Esophagus (tissue), 2 donors: ENCODE measurements around the gene CALM3. TPM values are rescaled to one million over a fixed set of nuclear protein-coding genes. Genes with fewer than 3 reads are reported as not detected.
A peak's percentile ranks its signal among the peaks of the same experiment; 100 is the strongest.

Experiments
- H3K27ac ChIP-seq, 2 donors: one replicate each; pipeline ENCODE4 v1.5.1; 2013; ENCODE audit warnings: low read depth in 2 of 2, mild to moderate bottlenecking in 2 of 2, inconsistent platforms in 1 of 2, low read length in 1 of 2, moderate library complexity in 1 of 2
- H3K27me3 ChIP-seq, 2 donors: one replicate each; pipeline ENCODE4 v1.6.1; 2013; ENCODE audit warnings: low read length in 2 of 2, control low read depth in 1 of 2, mild to moderate bottlenecking in 1 of 2; ENCODE audit not compliant: insufficient read depth in 2 of 2, control insufficient read depth in 1 of 2
- H3K36me3 ChIP-seq, 2 donors: one replicate each; pipeline ENCODE4 v1.6.1; 2013; ENCODE audit warnings: low read length in 1 of 2; ENCODE audit not compliant: control insufficient read depth in 2 of 2, insufficient read depth in 2 of 2
- H3K4me1 ChIP-seq, 2 donors: one replicate each; pipeline ENCODE4 v1.6.1; 2013; ENCODE audit warnings: low read length in 1 of 2; ENCODE audit not compliant: control insufficient read depth in 2 of 2, insufficient read depth in 2 of 2
- H3K4me3 ChIP-seq, 2 donors: one replicate each; pipeline ENCODE4 v1.5.1; 2013; ENCODE audit warnings: low read length in 2 of 2, mild to moderate bottlenecking in 2 of 2, low read depth in 1 of 2, moderate library complexity in 1 of 2
- H3K9me3 ChIP-seq, 2 donors: one replicate each; pipeline ENCODE4 v1.6.1; 2013; ENCODE audit warnings: mild to moderate bottlenecking in 2 of 2, low read depth in 1 of 2, low read length in 1 of 2, moderate library complexity in 1 of 2; ENCODE audit not compliant: control insufficient read depth in 2 of 2, insufficient read depth in 1 of 2
- WGBS, 2 donors: extraction: QIAGEN DNeasy Blood & Tissue Kit; methylation state at CpG; one replicate each; pipeline ENCODE4 v1.1.7; 2013; 5-methylcytosine and 5-hydroxymethylcytosine counted together
- polyA plus RNA-seq, 2 donors: library from polyadenylated mRNA; stranded (reverse); fragments of 200-250 nt; gene quantifications; one replicate each; pipeline ENCODE4 v1.2.3, GENCODE V29; 2013
- donor health status: healthy with polysubstance abuse.
- donor health status: Bipolar disorder and iron deficiency.

Gene CALM3
- polyA plus RNA-seq, 2 donors, result 87.0 to 90.8 TPM

DNA sequence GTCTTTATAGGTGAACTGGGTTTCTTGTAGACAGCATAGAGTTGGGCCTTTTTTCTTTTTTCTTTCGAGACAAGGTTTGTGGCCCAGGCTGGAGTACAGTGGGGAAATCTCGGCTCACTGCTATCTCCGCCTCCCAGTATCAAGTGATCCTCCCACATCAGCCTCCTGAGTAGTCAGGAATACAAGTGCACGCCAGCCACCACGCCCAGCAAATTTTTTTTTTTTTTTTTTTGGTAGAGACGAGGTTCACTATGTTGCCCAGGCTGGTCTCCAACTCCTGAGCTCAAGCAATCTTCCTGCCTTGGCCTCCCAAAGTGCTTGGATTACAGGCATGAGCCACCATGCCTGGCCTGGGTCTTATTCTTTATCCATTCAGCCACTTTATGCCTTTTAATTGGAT, 5.1 kb upstream of the CALM3 start:
- 63 to 64% methylated on average over 6 of the region's 6 CpGs for WGBS, 2 donors
- H3K36me3 ChIP-seq, result no peaks in the 10 kb centered on the region
- H3K27me3 ChIP-seq, result no peaks in the 10 kb centered on the region
- H3K4me3 ChIP-seq, result no peak overlapping the region
- H3K4me1 ChIP-seq, result peaks cover 0 to 4% of the 10 kb centered on the region in 2 donors
- H3K9me3 ChIP-seq, result no peaks in the 10 kb centered on the region
- H3K27ac ChIP-seq, result no peak overlapping the region

DNA sequence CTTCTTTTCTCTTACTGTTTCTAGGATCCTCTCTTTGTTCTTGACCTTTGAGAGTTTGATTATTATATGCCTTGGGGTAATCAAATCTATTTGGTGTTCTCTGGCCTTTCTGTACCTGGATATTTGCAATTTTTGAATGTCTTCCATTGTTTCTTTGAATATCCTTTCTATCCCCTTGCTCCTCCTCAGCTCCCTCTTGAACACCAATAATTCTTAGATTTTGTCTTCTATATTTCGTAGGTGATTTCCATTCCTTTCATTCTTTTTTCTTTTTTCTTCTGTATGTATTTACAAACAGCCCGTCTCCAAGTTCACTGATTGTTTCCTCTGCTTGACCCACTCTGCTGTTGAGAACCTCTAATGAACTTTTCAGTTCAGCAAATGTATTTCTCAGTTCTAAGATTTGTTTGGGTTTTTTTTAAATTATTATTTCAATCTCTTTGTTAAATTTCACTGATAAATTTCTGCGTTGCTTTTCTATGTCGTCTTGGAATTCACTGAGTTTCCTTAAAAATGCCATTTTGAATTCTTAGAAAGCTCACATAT, 2.7 kb upstream of the CALM3 start:
- H3K4me3 ChIP-seq, result no peak overlapping the region
- no peaks in the 10 kb centered on the region for H3K27me3 ChIP-seq
- H3K36me3 ChIP-seq, result no peaks in the 10 kb centered on the region
- 96% methylated on average over 4 of the region's 4 CpGs for WGBS, 2 donors
- H3K9me3 ChIP-seq, result no peaks in the 10 kb centered on the region
- no peak overlapping the region for H3K27ac ChIP-seq
- H3K4me1 ChIP-seq, result peaks cover 9 to 14% of the 10 kb centered on the region in 2 donors

DNA sequence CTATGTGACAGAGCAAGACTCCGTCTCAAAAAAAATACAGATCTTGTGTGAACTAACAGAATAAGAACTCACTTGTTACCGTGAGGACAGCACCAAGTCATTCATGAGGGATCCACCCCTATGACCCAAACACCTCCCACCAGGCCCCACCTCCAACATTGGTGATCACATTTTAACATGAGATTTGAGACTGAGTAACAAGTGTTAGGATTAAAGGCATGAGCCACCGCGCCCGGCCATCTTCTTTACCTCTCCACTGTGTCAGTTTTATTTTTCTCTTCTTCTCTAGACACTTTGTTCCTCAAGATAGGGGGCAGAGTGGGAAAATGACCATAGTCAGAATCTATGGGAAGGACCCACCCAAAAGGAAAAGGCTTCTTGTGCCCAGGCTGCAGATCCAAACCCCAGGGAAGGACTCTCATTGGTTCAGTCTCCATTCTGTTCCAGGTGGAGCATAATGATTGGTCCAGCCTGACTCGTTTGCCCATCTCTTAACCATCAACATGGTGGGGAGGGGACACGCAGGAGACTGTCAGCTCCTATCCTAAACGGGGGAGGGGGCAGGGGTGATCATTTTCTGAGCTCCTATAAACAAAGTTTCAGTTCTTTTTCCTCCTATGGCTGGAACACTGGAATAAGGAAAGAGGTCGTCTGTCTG, 1.3 kb upstream of the CALM3 start:
- H3K4me1 ChIP-seq, result peaks cover 14% of the 10 kb centered on the region in 2 donors
- H3K27ac ChIP-seq, result peak overlapping the region; percentile 98 to 99
- no peaks in the 10 kb centered on the region for H3K36me3 ChIP-seq
- H3K9me3 ChIP-seq, result no peaks in the 10 kb centered on the region
- H3K4me3 ChIP-seq, result peak overlapping the region; percentile 87 to 93
- no peaks in the 10 kb centered on the region for H3K27me3 ChIP-seq
- 64 to 72% methylated on average over 9 of the region's 9 CpGs for WGBS, 2 donors

DNA sequence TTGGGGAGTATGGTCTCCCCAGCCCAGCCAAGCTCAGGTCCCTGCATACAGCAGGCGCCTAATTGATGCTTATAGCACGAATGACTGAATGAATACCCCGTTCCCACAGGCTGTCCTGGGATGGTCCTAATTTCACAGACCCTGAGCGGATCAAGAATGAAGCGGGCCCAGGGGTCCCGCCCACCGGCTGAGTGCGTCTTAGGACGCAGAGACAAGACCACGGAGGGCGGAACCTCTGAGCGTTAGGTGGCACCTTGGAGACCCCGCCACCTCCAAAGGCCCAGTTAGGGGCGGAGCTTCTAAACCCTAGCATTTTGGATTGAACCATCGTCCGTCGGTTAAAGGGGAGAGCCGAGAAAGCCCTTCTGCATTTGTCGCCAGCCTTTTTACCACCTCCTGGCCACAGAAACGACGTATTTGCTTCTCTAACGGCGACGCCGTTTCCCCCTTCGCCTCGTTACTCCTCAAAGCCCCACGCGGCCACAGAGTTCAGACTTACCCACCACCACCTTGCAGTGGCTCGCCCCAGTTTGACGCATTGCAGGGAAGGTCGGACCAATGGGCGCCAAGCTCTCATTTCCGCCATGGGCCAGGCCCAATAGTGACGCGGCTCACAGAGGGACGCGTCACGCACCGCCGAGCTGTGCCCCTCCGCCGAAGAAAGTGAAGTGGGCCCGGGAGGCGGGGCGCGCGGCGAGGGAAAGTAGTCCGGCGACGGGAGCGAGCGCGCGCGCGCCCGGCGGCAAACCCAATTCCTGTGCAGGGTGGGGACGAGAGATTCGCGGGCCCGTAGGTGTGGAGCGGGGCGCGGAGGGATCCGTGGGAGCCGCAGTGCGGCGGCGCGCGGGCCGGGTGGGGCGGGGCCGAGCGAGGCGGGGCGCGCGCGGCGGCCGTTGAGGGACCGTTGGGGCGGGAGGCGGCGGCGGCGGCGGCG, 479 bp upstream of the CALM3 start:
- Histone ChIP-seq H3K4me1 (peaks cover 14% of the 10 kb centered on the region in 2 donors), H3K27me3 (no peaks in the 10 kb centered on the region), H3K27ac (peak overlapping the region; percentile 98 to 99), H3K4me3 (peak overlapping the region; percentile 87 to 93), H3K9me3 (no peaks in the 10 kb centered on the region), H3K36me3 (peaks cover 0 to 3% of the 10 kb centered on the region in 2 donors)
- 1% methylated on average over 85 to 93 of the region's 93 CpGs for WGBS, 2 donors

DNA sequence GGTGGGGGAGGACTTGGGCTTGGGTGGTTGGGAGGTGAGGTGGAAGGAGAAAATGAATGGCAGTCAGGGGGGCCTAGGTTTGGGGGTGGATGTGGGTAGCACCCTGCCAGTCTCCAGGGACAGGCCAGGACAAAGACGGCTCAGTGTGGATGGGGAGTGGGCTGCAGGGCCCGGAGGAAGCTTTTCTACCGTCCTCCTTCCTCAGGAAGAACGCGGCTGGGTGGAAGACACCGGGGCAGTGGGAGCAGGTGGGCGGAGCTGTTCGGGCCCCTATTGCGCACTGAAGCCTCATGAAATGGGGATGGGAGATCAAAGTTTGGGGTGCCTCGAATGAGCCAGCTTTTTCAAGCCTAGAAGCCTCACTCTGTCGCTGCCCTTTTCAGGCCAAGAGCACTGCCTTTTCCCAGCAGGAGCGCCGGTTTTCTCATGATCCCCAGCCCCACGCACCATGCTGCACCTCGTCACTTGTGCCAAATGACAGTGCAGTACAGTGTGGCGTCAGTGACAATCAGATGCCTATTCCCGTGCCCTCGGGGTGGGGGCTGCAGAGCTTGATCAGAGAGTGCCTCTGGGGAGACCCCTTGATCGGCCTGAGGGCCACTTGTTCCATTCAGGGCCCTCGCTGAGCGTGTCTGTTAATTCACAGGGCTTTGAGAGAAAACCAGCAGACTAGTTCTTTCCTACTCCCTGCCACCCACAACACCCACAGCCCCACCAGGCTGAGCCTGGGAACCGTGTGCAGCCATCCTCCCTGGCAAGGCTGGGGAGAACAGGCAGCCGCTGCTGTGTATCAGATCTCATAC, 1.5 kb downstream of the CALM3 start:
- Histone ChIP-seq H3K4me1 (peaks cover 14 to 18% of the 10 kb centered on the region in 2 donors), H3K27ac (peak overlapping the region; percentile 57 to 65), H3K27me3 (no peaks in the 10 kb centered on the region), H3K9me3 (no peaks in the 10 kb centered on the region), H3K4me3 (peak overlapping the region; percentile 87 to 93), H3K36me3 (peaks cover 3 to 19% of the 10 kb centered on the region in 2 donors)
- WGBS, 2 donors, result 9 to 11% methylated on average over 23 of the region's 23 CpGs

DNA sequence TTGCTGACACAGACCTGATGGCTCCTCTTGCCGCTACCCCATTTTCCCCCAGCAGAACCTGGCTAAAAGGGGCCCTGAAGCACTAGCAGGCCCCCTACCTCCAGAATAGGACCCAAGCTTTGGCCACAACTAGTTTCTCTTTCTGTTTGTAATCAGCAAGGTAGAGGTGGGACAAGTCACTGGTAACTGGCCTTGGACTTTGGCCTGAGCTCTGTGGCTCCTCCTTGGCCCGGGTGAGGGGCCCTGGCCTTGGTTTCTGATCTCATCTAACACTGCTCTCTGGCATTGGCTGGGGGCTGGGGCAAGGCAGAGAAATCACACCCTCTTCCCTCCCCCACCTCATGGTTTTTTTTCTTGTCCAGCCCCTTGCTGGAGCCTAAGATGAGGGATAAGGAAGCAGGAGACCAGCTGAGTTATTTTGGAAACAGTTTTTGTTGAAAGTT, 2.1 kb downstream of the CALM3 start:
- Histone ChIP-seq H3K27ac (peak overlapping the region; percentile 57 to 65), H3K9me3 (no peaks in the 10 kb centered on the region), H3K36me3 (peaks cover 7 to 26% of the 10 kb centered on the region in 2 donors), H3K4me1 (peaks cover 14 to 18% of the 10 kb centered on the region in 2 donors), H3K4me3 (peak overlapping the region in 1 of 2 donors; percentile 93), H3K27me3 (no peaks in the 10 kb centered on the region)
- WGBS, 2 donors, result 22 to 38% methylated on average over 2 of the region's 2 CpGs

DNA sequence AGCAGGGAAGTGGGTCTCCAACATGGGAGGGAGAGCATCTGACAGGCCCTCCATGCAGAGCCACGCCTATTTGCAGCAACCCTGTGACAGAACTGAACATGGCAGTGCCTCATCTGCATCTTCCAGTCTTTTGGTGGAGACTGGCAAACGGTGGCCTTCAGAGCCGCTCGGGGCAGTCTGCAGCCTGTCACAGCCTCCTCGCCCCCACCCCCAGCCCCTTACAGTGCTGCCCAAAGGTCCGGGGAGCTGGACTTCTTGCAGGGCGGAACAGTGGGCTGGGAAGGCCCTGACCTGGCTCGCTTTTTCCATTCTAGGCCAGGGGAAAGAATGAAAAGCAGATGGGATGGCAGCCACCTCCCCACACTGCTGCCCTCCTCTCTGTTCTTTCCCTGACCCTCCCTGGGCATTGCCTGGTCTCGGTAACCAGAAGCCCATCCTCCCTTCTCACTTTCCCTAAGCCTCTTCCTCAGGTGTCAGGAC, 2.7 kb downstream of the CALM3 start:
- WGBS, 2 donors, result 56 to 72% methylated on average over 9 of the region's 9 CpGs
- Histone ChIP-seq H3K36me3 (peaks cover 12 to 31% of the 10 kb centered on the region in 2 donors), H3K4me3 (no peak overlapping the region), H3K9me3 (no peaks in the 10 kb centered on the region), H3K27ac (peak overlapping the region in 1 of 2 donors; percentile 57), H3K27me3 (no peaks in the 10 kb centered on the region), H3K4me1 (peaks cover 14 to 18% of the 10 kb centered on the region in 2 donors)

DNA sequence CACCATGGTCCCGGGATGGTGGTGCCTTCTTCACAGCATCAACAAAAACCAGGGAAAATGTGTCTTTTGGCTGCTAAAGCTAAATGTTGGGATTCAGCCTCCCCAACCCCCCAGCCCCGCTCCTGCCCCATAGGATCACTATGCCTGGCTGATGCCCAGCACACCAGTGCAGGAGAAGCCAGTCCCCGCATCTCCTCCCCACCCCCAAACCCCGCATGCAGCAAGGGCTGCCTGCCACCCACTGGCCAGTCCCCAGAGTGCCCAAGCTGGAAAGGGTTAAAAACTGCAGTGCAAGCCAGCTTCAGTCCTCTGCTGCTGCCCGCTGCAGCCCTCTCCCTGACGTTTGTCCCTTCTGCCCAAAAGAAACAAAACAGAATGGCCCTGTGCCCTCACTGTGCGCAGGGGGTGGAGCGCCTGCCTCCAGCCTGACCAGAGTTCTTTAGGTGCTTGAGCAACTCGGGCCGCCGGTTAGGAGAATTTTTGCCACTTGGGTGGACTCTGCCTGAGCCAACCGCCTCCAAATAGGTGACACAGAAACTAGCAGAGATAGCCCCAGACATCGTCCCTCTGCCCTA, 3.7 kb downstream of the CALM3 start:
- no peak overlapping the region for H3K27ac ChIP-seq
- no peaks in the 10 kb centered on the region for H3K27me3 ChIP-seq
- no peak overlapping the region for H3K4me3 ChIP-seq
- WGBS, 2 donors, result 69 to 77% methylated on average over 13 of the region's 13 CpGs
- H3K4me1 ChIP-seq, result peaks cover 14 to 18% of the 10 kb centered on the region in 2 donors
- no peaks in the 10 kb centered on the region for H3K9me3 ChIP-seq
- peaks cover 20 to 42% of the 10 kb centered on the region in 2 donors for H3K36me3 ChIP-seq
